ENCODE measurements around the gene AOC3. TPM values are rescaled to one million over a fixed set of nuclear protein-coding genes. Genes with fewer than 3 reads are reported as not detected.

Gene AOC3
- total and polyA plus RNA-seq, 2 of the 13 experiments (the other 11 are each of a cell fraction or from before 2014, with no cell fraction given) = 8.7 to 51.7 TPM

GRCh38 chr17:42832934-42833766 is 17.8 kb upstream of the AOC3 start, which contains the start of gene PSME3 (continued):
- TF ChIP-seq, protein P1, sequence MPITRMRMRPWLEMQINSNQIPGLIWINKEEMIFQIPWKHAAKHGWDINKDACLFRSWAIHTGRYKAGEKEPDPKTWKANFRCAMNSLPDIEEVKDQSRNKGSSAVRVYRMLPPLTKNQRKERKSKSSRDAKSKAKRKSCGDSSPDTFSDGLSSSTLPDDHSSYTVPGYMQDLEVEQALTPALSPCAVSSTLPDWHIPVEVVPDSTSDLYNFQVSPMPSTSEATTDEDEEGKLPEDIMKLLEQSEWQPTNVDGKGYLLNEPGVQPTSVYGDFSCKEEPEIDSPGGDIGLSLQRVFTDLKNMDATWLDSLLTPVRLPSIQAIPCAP (CRISPR knock-in tag; IDR thresholded peaks at IDR 0.05; ENCODE audit: low read depth) = peak; percentile 70; the same call in 1 of the 2 replicates
- TF ChIP-seq ZNF816 (CRISPR knock-in tag; IDR thresholded peaks at IDR 0.05; ENCODE audit: borderline replicate concordance) = 0 out of 2 replicates have a peak, but pooled peaks have one; percentile 34
- TF ChIP-seq TGIF2 (CRISPR knock-in tag; IDR thresholded peaks at IDR 0.05) = peak; percentile 83
- no peak for TF ChIP-seq SMC3 (IDR thresholded peaks at IDR 0.05; ENCODE audit: low read length)
- TF ChIP-seq SMAD3 (CRISPR knock-in tag; IDR thresholded peaks at IDR 0.05) = peak; percentile 84; the same call in 1 of the 2 replicates
- TF ChIP-seq TFAP4 (IDR thresholded peaks at IDR 0.05; ENCODE audit: borderline replicate concordance, low read depth) = no peak; the same call in 1 of the 2 replicates
- peak; percentile 20; the same call in 1 of the 2 replicates for TF ChIP-seq TBP (CRISPR knock-in tag; IDR thresholded peaks at IDR 0.05)
- TF ChIP-seq, protein P2, sequence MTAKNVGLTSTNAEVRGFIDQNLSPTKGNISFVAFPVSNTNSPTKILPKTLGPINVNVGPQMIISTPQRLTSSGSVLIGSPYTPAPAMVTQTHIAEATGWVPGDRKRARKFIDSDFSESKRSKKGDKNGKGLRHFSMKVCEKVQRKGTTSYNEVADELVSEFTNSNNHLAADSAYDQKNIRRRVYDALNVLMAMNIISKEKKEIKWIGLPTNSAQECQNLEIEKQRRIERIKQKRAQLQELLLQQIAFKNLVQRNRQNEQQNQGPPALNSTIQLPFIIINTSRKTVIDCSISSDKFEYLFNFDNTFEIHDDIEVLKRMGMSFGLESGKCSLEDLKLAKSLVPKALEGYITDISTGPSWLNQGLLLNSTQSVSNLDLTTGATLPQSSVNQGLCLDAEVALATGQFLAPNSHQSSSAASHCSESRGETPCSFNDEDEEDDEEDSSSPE (CRISPR knock-in tag; IDR thresholded peaks at IDR 0.05) = peak; percentile 73
- peak; percentile 31; the same call in 1 of the 2 replicates for TF ChIP-seq EED (CRISPR knock-in tag; IDR thresholded peaks at IDR 0.05)
- no peak; the same call in 1 of the 2 replicates for TF ChIP-seq ZNF747 (CRISPR knock-in tag; IDR thresholded peaks at IDR 0.05; ENCODE audit: borderline replicate concordance)
- peak; percentile 95 for TF ChIP-seq BRCA1 (CRISPR knock-in tag; IDR thresholded peaks at IDR 0.05)
- TF ChIP-seq ZBTB25 (CRISPR knock-in tag; IDR thresholded peaks at IDR 0.05) = peak; percentile 88
- TF ChIP-seq KLF9 (CRISPR knock-in tag; IDR thresholded peaks at IDR 0.05; ENCODE audit: low read depth) = peak; percentile 80; the same call in 1 of the 2 replicates
- TF ChIP-seq, protein P3, sequence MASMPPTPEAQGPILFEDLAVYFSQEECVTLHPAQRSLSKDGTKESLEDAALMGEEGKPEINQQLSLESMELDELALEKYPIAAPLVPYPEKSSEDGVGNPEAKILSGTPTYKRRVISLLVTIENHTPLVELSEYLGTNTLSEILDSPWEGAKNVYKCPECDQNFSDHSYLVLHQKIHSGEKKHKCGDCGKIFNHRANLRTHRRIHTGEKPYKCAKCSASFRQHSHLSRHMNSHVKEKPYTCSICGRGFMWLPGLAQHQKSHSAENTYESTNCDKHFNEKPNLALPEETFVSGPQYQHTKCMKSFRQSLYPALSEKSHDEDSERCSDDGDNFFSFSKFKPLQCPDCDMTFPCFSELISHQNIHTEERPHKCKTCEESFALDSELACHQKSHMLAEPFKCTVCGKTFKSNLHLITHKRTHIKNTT (CRISPR knock-in tag; IDR thresholded peaks at IDR 0.05) = no peak
- TF ChIP-seq MATR3 (CRISPR knock-in tag; IDR thresholded peaks at IDR 0.05) = no peak
- no peak for TF ChIP-seq DDIT3 (CRISPR knock-in tag; IDR thresholded peaks at IDR 0.05)
- TF ChIP-seq, protein P4, sequence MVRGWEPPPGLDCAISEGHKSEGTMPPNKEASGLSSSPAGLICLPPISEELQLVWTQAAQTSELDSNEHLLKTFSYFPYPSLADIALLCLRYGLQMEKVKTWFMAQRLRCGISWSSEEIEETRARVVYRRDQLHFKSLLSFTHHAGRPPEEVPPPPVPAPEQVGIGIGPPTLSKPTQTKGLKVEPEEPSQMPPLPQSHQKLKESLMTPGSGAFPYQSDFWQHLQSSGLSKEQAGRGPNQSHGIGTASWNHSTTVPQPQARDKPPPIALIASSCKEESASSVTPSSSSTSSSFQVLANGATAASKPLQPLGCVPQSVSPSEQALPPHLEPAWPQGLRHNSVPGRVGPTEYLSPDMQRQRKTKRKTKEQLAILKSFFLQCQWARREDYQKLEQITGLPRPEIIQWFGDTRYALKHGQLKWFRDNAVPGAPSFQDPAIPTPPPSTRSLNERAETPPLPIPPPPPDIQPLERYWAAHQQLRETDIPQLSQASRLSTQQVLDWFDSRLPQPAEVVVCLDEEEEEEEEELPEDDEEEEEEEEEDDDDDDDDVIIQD (CRISPR knock-in tag; IDR thresholded peaks at IDR 0.05; ENCODE audit: low read depth) = no peak; the same call in 1 of the 2 replicates
- TF ChIP-seq ZNF598 (CRISPR knock-in tag; IDR thresholded peaks at IDR 0.05; ENCODE audit: borderline replicate concordance) = peak; percentile 84; the same call in 1 of the 2 replicates
- TF ChIP-seq RNF2 (conservative IDR thresholded peaks at IDR 0.05; ENCODE audit: low read depth) = peak; percentile 98
- TF ChIP-seq ZNF503 (CRISPR knock-in tag; IDR thresholded peaks at IDR 0.05) = peak; percentile 79; the same call in 1 of the 2 replicates

Data from HepG2 (cell line).